Right cardiac atrium (tissue), 5 donors: ENCODE data around the gene MAP2K5. TPM values are rescaled to one million over a fixed set of nuclear protein-coding genes. Genes with fewer than 3 reads are reported as not detected.
"Not testable (repeated sequence)": the region's sequence is repeated elsewhere in the genome, so short reads cannot be mapped to it uniquely, and the experiment has no call there.

ENCODE experiments used
- ATAC-seq, 2 donors: fragments of 200-7000 bp; cut with Tn5 transposase; one replicate each; pipeline versions ENCODE4 v1.8.0 to v1.9.1; 2020; ENCODE audit warnings: moderate library complexity in 2 of 2, mild to moderate bottlenecking in 1 of 2
- DNase-seq, 3 donors: peaks; one replicate each; pipeline ENCODE4 v3.0.0-alpha.2; 2020
- H3K27ac ChIP-seq: one replicate; pipeline ENCODE4 v1.5.1; 2013; ENCODE audit warnings: mild to moderate bottlenecking, low read length, control low read depth, moderate library complexity
- H3K27me3 ChIP-seq: one replicate; pipeline ENCODE4 v1.6.1; 2013; ENCODE audit not compliant: control insufficient read depth, insufficient read depth
- H3K4me1 ChIP-seq: one replicate; pipeline ENCODE4 v1.6.1; 2013; ENCODE audit warnings: low read length; ENCODE audit not compliant: control insufficient read depth, insufficient read depth
- H3K4me3 ChIP-seq: one replicate; pipeline ENCODE4 v1.5.1; 2013; ENCODE audit warnings: low read length, control low read depth
- H3K9me3 ChIP-seq: one replicate; pipeline ENCODE4 v1.6.1; 2013; ENCODE audit warnings: low read length; ENCODE audit not compliant: control insufficient read depth
- WGBS: extraction: QIAGEN DNeasy Blood & Tissue Kit; methylation state at CpG from one replicate; pipeline ENCODE4 v1.1.7; 2013; 5-methylcytosine and 5-hydroxymethylcytosine counted together
- intact Hi-C, 4 donors: fragments of 100-400 bp; cut with DNase I; formaldehyde crosslinking; loops; one replicate each; pipeline versions ENCODE4 v1.11.0 to v1.14.0; 2022 to 2023
- polyA plus RNA-seq: library from polyadenylated mRNA; stranded (reverse); fragments of 200-250 nt; gene quantifications from one replicate; pipeline ENCODE4 v1.2.3, GENCODE V29; 2013
- total RNA-seq, 4 donors: library from RNA; stranded (reverse); fragmentation: NEBNext Ultra II Directional; extraction: Animal tissue kit (Norgen Biotek cat#: 25700); gene quantifications; one replicate each; pipeline ENCODE4 v1.2.1, GENCODE V29; 2021
- donor health status: healthy with polysubstance abuse.
- donor health status: DM: no; HTN: yes; CAD: no.
- donor health status: DM: no; HTN: no; CAD: no.
- donor health status: DM: no; HTN: yes; CAD: no; lungs with severe emphysema.
- donor health status: DM: yes; HTN: yes; CAD: no.

Gene MAP2K5
- total and polyA plus RNA-seq, 5 donors: 9.0 to 16.6 (median 14.9) TPM

DNA sequence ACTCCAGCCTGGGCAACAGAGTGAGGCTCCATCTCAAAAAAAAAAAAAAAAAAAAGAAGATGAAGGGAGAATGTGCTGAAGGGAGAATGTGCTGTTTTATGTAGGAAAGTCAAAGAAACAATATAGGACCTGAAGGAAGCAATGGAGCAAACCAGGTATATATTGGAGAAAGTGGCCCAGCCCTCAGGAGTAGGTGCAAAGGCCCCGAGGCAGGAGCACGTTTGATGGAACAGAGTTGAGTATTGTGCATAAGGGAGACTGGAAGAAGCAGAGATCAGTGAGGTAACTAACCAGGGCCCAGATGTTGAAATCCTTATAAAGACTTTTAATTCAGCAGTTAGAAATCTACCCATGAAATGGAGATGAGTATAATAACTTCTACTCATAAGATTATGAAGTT lies 79.6 kb downstream of the MAP2K5 start:
- H3K9me3 ChIP-seq: no peaks in the 10 kb centered on the region
- H3K4me3 ChIP-seq: no peak overlapping the region
- H3K27me3 ChIP-seq: no peaks in the 10 kb centered on the region
- ATAC-seq (no peak), DNase-seq (no peak)
- no peaks in the 10 kb centered on the region for H3K4me1 ChIP-seq
- 96% methylated on average over 2 of the region's 2 CpGs for WGBS
- intact Hi-C loops: no loop called here
- no peak overlapping the region for H3K27ac ChIP-seq

DNA sequence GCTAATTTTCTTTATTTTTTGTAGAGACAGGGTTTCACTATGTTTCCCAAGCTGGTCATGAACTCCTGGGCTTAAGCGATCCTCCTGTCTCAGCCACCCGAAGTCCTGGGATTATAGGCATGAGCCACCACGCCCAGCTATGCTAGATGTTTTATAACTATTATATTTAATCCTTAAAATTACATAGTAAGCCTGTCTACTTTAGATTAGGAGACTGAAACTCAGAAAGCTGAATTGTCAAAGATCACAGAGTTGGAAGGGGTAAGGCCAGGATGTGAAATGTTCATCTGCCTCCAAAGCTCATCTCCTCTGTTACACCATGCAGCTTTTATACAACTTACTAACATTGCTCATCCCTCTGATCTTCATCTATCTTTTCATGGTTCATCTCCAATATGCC lies 89.8 kb downstream of the MAP2K5 start:
- ATAC-seq: no peak

DNA sequence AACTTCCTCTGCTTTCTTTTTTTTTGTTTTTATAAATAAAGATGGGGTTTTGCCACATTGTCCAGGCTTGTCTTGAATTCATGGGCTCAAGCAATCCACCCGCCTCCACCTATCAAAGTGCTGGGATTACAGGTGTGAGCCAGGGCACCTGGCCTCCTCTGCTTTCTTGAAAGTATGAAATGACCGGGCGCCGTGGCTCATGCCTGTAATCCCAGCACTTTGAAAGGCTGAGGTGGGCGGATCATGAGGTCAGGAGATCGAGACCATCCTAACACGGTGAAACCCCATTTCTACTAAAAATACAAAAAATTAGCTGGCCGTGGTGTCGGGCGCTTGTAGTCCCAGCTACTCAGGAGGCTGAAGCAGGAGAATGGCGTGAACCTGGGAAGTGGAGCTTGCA lies 93.4 kb downstream of the MAP2K5 start:
- not testable (repeated sequence) for H3K27me3 ChIP-seq, DNase-seq

More for the DNA sequence above, 89.8 kb downstream of the MAP2K5 start:
- intact Hi-C loops: no loop called here
- no peak for DNase-seq
- H3K4me1 ChIP-seq: no peaks in the 10 kb centered on the region
- no peak overlapping the region for H3K4me3 ChIP-seq
- H3K9me3 ChIP-seq: no peaks in the 10 kb centered on the region
- no peaks in the 10 kb centered on the region for H3K27me3 ChIP-seq
- WGBS: 98% methylated on average over 3 of the region's 3 CpGs
- H3K27ac ChIP-seq: no peak overlapping the region

DNA sequence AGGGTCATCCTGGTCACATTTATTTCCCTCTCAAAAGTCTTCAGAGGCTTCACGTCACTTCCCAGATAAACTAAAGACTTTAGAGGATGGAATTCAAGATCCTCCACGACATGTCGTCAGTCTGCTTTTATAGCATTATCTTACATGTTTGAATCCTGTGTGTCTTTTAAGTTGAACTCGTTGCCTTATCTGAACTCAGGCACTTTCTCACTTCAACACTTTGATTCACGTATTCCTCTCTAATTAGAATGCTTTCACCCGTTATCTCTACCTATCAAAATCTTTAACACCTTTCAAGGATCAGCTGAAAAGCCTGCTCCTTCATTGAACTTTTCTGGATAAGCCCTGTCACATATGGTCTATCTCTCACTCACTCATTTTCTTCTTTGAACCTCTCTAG lies 97.1 kb downstream of the MAP2K5 start:
- WGBS: 57% methylated on average over 6 of the region's 6 CpGs
- ATAC-seq: no peak
- DNase-seq: no peak

More for the DNA sequence above, 93.4 kb downstream of the MAP2K5 start:
- H3K4me3 ChIP-seq, H3K9me3 ChIP-seq, H3K4me1 ChIP-seq, intact Hi-C loops, H3K27ac ChIP-seq, ATAC-seq: not testable (repeated sequence)
- 96% methylated on average over 11 of the region's 11 CpGs for WGBS

DNA sequence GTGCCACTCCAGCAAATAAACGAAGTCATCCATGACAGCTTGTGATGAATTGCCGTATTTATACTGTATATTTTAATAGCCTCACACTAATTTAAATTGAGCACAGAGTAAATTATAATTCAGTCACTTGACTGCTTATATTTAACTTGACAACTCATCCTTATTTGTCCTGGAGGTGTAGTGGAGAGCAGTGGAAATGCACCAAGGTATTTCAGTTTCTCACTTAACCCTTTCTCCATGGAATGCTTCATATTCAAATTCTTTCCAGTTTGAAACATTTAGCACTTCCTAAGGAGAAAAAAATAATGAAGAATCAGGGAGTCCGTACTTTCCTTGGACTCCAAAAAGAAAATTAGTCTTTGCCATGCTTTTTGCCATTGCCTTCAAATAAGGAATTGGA lies 99.0 kb downstream of the MAP2K5 start:
- WGBS: 86% methylated on average over 3 of the region's 3 CpGs
- no peak for DNase-seq

More for the DNA sequence above, 97.1 kb downstream of the MAP2K5 start:
- no peaks in the 10 kb centered on the region for H3K9me3 ChIP-seq
- intact Hi-C loops: no loop called here
- H3K4me1 ChIP-seq: no peaks in the 10 kb centered on the region
- H3K4me3 ChIP-seq: no peak overlapping the region
- no peak overlapping the region for H3K27ac ChIP-seq
- no peaks in the 10 kb centered on the region for H3K27me3 ChIP-seq

DNA sequence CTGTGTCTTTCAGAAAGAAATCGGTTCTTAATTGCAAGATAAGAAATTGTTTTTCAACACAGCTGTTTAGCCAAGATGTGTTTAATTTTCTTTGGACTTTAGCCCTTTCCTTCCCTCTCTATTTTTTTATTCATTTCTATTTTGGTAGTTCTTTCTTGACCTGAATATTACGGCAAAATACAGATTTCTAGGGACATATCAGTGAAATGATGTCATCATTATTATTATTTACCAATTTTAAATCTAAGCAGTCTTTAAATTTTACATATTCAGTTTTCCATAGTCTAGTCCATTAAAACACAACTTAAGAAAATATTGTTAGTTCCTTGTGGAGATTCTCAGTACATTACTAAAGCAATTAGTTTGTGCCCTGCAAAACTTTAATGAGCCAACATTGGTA lies 104.3 kb downstream of the MAP2K5 start:
- intact Hi-C loops: no loop called here
- H3K27me3 ChIP-seq: no peaks in the 10 kb centered on the region
- H3K27ac ChIP-seq: no peak overlapping the region
- ATAC-seq (no peak), DNase-seq (no peak)
- no peaks in the 10 kb centered on the region for H3K9me3 ChIP-seq
- H3K4me3 ChIP-seq: no peak overlapping the region
- WGBS: 47% methylated on average over 2 of the region's 2 CpGs
- no peaks in the 10 kb centered on the region for H3K4me1 ChIP-seq

More for the DNA sequence above, 99.0 kb downstream of the MAP2K5 start:
- H3K9me3 ChIP-seq: no peaks in the 10 kb centered on the region
- no peak for ATAC-seq
- intact Hi-C loops: no loop called here
- no peak overlapping the region for H3K27ac ChIP-seq
- no peaks in the 10 kb centered on the region for H3K27me3 ChIP-seq
- H3K4me3 ChIP-seq: no peak overlapping the region
- no peaks in the 10 kb centered on the region for H3K4me1 ChIP-seq

DNA sequence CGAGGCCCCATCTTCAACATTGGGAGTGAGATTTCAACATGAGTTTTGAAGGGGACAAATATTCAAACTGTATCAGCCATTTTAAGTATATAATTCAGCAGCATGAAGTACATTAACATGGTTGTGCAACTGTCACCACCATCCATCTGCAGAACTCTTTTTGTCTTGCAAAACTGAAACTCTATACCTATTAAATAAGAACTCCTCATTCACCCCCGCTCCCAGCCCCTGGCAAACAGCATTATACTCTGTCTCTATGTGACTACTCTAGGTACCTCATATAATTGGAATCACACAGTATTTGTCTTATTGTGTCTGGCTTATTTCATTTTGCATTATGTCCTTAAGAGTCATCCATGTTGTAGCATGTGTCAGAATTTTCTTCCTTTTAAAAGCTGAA lies 110.1 kb downstream of the MAP2K5 start:
- no peaks in the 10 kb centered on the region for H3K27me3 ChIP-seq

DNA sequence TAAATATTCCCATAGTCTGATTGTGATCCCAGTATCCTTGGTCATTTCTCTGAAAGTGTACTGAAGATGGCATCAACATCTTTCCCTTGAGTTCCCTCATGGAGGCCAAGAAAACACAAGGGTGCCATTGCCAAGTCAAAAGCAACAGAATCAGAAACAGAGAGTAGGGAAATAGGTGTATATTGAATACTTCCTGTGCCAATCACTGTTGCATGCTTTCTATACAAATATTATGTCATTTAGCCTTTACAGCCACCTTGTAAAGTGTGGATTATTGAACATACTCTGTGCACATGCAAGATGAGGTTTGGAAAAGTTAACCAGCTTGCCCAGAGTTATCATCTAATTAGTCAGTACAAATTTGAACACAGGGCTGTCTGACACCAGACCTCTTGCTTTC lies 117.9 kb downstream of the MAP2K5 start:
- H3K4me1 ChIP-seq: no peaks in the 10 kb centered on the region
- no peak for DNase-seq
- no peaks in the 10 kb centered on the region for H3K9me3 ChIP-seq
- H3K4me3 ChIP-seq: no peak overlapping the region
- no peak overlapping the region for H3K27ac ChIP-seq
- ATAC-seq: no peak
- no peaks in the 10 kb centered on the region for H3K27me3 ChIP-seq
- intact Hi-C loops: no loop called here

More for the DNA sequence above, 110.1 kb downstream of the MAP2K5 start:
- WGBS: over 99% methylated on average over 2 of the region's 2 CpGs
- no peaks in the 10 kb centered on the region for H3K9me3 ChIP-seq
- DNase-seq (no peak), ATAC-seq (no peak)
- intact Hi-C loops: no loop called here
- H3K4me1 ChIP-seq: no peaks in the 10 kb centered on the region
- no peak overlapping the region for H3K27ac ChIP-seq
- no peak overlapping the region for H3K4me3 ChIP-seq

DNA sequence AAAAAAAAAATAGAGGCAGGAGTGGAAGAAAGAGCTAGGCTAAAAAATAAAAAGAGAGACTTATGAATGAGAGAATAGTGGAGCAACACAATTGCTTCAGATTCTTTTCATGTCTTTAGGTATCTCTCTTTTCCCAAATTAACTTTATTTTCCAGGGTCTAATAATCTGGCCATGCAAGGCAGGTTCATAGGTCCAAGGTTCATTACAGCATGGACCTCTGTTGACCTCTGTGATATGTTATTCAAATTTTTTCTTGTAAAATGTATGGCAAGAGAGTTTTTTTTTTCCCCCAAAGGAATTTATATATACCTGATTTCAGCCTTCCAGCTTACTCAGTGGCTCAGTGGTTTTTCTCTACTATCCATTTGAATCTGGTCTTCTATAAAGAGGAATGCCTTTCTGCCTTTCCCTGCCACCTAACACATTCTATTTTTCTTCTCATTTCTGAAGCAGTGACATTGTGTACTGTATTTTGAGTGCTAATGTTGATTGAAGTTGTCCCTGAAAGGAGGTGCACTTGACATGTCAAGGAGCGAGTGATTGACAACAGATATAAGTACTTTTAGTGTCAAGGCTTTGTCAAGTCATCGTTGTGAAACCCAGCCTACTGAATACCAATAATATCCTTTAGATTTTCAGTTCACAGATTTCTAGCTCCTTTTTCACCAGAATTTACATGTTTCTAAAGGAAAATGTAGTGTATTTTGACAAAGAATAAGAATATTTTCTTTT lies 118.5 kb downstream of the MAP2K5 start:
- no peaks in the 10 kb centered on the region for H3K4me1 ChIP-seq
- no peaks in the 10 kb centered on the region for H3K27me3 ChIP-seq
- H3K4me3 ChIP-seq: no peak overlapping the region
- ATAC-seq: no peak
- H3K27ac ChIP-seq: no peak overlapping the region
- no peak for DNase-seq
- intact Hi-C loops: no loop called here
- WGBS: 85% methylated on average over 2 of the region's 2 CpGs
- H3K9me3 ChIP-seq: no peaks in the 10 kb centered on the region

DNA sequence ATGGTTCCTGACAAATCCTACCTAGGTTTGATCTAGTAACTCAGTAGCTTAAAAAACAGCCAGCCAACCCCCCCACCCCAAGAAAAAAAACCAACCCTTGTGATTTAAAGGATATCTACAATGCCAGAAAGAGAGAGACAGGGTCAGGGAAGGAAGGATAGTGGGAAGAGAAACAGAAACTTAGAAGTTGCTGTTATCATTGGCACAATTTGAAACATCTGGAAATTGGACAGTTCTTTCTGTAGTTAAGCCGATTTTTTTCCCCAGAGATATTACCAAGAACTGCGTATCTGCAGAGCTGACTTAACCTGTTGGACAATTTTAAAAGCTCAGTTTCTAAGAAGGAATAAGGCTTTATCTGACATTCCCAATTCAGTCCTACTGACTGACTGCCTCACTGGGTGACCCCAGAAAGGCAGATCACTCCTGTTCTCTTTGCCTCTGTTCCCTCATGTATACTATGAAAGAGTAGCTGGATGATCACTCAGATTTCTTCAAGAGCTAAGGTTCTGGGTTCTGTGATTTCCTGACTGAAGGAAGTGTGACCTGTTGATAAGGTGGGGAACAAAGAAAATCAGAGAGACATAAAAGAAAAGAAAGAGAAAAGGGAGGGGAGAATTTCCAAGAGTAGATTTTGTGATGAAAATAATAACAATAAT lies 128.3 kb downstream of the MAP2K5 start:
- intact Hi-C loops: no loop called here
- H3K9me3 ChIP-seq: no peaks in the 10 kb centered on the region
- no peaks in the 10 kb centered on the region for H3K4me1 ChIP-seq
- WGBS: 58% methylated on average over 2 of the region's 2 CpGs
- no peak overlapping the region for H3K4me3 ChIP-seq
- no peak for ATAC-seq
- H3K27me3 ChIP-seq: no peaks in the 10 kb centered on the region
- DNase-seq: no peak
- H3K27ac ChIP-seq: no peak overlapping the region

DNA sequence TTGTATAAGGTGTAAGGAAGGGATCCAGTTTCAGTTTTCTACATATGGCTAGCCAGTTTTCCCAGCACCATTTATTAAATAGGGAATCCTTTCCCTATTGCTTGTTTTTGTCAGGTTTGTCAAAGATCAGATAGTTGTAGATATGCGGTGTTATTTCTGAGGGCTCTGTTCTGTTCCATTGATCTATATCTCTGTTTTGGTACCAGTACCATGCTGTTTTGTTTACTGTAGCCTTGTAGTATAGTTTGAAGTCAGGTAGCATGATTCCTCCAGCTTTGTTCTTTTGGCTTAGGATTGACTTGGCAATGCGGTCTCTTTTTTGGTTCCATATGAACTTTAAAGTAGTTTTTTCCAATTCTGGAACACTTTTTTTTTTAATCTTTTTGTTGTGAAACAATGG lies 130.3 kb downstream of the MAP2K5 start:
- not testable (repeated sequence) for H3K4me1 ChIP-seq

More for the DNA sequence above, 130.3 kb downstream of the MAP2K5 start:
- H3K9me3 ChIP-seq, intact Hi-C loops, H3K27ac ChIP-seq, H3K4me3 ChIP-seq, H3K27me3 ChIP-seq, ATAC-seq, DNase-seq: not testable (repeated sequence)
- 90% methylated on average over 1 of the region's 2 CpGs for WGBS
